HG02588 (cell line): ENCODE measurements around the gene UGT1A9.
"Not testable (repeated sequence)": the region's sequence is repeated elsewhere in the genome, so short reads cannot be mapped to it uniquely, and the experiment has no call there.

Experiments used
- ATAC-seq: cut with Tn5 transposase; IDR thresholded peaks from one replicate; pipeline ENCODE4 v1.9.1; 2021; ENCODE audit warnings: mild to moderate bottlenecking, moderate library complexity; ENCODE audit not compliant: unreplicated experiment

The UGT1A9 gene

DNA sequence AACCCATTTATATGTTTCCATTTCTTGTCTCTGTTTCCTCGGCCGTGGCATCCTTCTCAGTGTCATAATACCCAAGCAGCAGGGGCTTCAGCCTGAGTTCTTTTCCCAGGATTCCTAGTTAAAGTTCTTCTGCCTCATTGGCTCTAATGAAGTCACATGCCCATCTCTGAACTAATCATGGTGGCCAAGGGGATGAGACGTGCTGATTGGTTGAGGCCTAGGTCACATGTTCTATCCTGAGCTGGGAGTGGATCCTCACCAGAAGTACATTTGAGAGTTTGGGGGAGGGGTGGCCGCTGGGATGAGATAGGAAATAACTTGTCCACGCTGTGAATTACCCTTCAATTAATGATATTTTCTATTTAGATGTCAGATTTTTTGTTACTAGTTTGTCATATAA, 37.2 kb downstream of the UGT1A9 start:
- ATAC-seq: no peak

DNA sequence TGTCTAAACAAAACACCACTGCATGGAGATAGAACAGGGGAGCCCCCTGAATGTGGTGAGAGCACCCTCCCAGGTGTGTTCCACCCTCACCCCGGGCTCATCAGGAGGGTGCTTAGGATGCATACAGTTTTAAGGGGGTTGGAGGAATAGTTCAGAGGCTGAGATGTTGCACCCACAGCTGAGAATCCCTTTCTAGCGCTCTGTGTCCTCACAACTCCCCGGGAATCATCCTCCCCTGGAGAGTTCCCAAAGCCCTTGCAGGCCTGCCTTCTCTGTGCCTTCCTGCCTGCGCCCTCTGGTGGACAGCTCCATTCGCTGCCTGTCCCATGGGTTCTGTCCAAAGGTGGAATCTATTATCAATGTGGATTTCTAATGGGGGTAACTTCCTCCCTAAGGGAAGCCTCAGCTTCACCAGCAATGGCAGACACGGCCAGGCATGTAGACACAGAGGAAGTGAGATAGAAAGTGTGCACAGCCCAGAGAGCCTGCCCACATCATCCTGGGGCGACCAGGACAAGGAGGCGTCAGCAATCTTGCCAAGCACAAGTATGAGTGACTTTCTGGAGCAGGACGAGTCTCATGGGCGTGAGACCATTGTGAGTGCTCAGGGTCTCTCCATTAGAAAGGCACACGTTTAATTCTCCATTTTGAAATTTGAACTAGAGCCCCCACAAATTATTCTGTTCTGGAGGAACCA, 39.8 kb downstream of the UGT1A9 start:
- ATAC-seq: no peak

DNA sequence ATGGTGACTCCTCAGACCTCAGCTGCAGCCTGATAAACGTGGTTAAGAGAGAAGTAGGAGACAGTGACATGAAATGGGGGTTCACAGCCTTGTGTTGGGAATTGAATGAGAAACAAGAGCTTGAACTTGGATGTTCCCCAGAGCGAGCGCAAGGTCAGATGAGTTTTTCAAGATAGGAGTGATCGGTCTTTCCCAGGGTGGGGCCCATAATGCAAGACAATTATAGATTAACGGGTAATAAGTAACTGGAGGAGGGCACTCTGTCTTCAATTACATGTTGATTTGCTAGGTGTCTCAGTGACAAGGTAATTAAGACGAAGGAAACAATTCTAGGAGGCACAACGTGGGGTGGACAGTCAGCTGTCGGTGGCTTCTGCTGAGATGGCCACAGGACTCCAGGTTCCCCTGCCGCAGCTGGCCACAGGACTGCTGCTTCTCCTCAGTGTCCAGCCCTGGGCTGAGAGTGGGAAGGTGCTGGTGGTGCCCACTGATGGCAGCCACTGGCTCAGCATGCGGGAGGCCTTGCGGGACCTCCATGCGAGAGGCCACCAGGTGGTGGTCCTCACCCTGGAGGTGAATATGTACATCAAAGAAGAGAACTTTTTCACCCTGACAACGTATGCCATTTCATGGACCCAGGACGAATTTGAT, 41.0 kb downstream of the UGT1A9 start, which contains the start of gene UGT1A5:
TSS of gene UGT1A5 (plus strand) at position 297 of the 651 bp plus-strand sequence. CDS start at position 382, 85 bp downstream.
- ATAC-seq: no peak

DNA sequence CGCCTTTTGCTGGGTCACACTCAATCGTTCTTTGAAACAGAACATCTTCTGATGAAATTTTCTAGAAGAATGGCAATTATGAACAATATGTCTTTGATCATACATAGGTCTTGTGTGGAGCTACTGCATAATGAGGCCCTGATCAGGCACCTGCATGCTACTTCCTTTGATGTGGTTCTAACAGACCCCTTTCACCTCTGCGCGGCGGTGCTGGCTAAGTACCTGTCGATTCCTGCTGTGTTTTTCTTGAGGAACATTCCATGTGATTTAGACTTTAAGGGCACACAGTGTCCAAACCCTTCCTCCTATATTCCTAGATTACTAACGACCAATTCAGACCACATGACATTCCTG, 41.5 kb downstream of the UGT1A9 start:
- no peak for ATAC-seq

DNA sequence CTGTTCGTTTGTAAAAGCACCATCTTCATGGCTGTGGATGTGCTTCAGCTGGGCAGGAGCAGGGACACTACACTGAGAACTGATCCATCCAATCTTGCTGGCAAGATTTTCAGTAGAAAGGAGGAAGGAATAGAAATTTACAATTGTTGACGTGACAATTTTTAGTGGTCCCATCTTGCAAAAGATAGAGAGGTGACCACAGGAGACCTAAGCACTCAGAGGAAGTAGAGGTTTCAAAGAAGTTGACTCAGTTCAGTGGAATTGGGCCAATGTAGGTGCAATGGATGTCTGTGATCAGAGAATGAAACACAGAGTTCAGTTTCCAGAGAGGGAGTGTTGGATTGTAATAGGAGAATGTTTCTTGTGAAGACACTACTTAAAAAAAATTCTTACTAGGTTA, 42.4 kb downstream of the UGT1A9 start:
- ATAC-seq: no peak

- ATAC-seq: no peak
Observed at GRCh38 chr2:233718552-233718951, 46.9 kb downstream of the UGT1A9 start, which contains the start of gene UGT1A4. Gene UGT1A4 (plus strand): TSS chr2:233718736. CDS start chr2:233718821, 85 bp downstream.

DNA sequence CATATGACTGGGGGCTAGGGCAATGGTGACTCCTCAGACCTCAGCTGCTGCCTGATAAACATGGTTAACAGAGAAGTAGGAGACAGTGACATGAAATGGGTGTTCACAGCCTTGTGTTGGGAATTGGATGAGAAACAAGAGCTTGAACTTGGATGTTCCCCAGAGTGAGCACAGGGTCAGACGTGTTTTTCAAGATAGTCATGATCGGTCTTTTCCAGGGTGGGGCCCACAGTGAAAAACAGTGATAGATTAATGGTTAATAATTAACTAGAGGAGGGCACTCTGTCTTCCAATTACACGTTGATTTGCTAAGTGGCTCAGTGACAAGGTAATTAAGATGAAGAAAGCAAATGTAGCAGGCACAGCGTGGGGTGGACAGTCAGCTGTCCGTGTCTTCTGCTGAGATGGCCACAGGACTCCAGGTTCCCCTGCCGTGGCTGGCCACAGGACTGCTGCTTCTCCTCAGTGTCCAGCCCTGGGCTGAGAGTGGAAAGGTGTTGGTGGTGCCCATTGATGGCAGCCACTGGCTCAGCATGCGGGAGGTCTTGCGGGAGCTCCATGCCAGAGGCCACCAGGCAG, 57.1 kb downstream of the UGT1A9 start, which contains the start of gene UGT1A3:
TSS of gene UGT1A3 (plus strand) at position 320 of the 579 bp plus-strand sequence. CDS start at position 405, 85 bp downstream.
- ATAC-seq: no peak

GRCh38 chr2:233736868-233737653, 65.4 kb downstream of the UGT1A9 start:
- not testable (repeated sequence) for ATAC-seq

GRCh38 chr2:233740870-233741269, 69.2 kb downstream of the UGT1A9 start:
- no peak for ATAC-seq

DNA sequence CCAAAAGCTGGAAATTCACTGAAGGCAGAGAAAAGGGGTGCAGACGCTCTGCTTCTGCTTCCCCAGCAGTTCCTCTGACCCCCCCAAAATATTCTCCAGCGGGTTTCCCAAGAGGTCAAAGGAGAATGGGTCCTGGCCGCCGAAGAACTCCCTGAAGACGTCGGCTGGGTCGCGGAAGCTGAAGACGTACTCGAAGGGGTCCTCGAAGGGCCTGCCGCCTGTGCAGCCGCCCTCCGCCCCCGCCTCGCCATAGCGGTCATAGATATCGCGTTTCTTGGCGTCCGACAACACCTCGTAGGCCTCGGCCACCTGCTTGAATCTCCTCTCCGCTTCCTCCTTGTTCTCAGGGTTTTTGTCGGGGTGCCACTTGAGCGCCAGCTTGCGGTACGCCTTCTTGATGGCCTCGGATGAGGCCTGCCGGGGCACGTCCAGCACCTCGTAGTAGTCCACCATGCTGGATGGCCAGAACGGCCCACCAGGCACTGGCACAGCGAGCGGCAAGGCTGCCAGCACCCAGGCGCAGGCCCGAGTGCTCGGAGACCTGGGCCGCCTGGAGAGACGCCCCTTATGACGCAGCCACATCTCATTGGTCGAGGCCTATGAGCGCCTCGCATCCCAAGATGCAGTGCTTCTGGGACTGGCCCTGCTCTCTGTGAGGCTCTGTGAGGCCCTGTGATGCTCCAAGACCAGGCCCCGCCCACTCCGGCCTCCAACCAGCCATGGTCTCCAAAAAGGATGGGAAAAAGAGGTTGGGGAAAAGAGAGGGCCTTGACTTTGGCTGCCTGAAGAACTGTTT, 72.0 kb downstream of the UGT1A9 start:
- no peak for ATAC-seq

DNA sequence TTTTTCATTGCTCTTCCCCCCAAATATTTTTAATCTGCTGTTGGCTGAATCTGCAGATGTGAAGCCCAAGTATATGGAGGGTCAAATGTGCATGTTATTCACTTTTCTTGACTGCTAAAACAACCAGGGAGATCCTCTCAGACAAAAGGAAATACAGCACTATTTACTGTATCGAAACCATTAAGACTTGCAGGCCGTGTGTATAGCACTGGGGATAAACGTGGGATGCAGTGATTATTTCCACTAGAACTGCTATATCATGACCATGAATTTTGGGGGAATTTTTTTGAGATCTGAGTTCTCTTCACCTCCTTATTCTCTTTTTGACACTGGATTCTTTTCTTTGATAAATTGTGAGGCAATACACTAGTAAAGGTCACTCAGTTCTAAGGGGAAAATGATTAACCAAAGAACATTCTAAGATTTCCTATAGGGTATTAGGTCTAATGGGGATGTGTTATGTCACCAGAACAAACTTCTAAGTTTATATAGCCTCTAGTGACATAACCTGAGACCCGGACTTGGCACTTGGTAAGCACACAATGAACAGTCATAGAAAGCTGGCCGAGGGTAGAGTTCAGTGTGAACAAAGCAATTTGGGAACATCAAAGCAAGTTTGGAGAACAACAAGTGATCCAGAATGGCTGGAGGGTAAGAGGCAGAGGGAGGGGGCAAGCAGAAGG, 73.5 kb downstream of the UGT1A9 start:
- ATAC-seq: no peak

DNA sequence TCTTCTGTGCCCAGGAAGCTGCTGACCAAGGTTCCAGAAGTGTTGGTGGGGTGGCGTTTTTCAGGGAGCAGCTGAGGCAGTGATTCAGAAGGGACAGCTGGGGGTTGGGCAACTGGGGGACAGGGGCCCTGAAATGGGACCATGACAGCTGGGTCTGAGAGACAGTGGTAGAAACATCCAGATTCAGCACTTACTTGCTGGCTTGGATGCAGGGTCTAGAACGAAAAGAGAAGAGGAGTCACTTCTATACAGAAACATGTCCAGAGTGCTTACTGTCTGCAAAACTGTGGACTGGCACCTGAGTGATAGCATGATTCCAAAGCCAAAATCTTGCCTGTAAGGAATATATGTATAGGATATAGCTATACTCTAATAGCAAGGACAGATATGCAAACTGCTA, 74.1 kb downstream of the UGT1A9 start:
- ATAC-seq: not testable (repeated sequence)

GRCh38 chr2:233746475-233747282, 75.0 kb downstream of the UGT1A9 start:
- ATAC-seq: no peak

- ATAC-seq: no peak
Observed at GRCh38 chr2:233747283-233747544, 75.5 kb downstream of the UGT1A9 start.

DNA sequence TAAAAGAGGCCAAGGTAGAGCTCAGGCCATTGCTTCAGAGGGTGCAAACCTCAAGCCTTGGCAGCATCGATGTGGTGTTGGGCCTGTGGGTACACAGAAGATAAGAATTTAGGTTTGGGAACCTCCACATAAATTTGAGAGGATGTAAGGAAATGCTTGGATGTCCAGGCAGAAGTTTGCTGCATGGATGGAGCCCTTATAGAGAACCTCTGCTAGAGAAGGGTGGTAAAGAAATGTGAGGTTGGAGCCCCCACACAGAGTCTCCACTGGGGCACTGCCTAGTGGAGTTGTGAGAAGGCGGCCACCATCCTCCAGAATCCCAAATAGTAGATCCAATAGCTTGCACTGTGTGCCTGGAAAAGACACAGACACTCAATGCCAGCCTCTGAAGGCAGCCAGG, 79.0 kb downstream of the UGT1A9 start:
- not testable (repeated sequence) for ATAC-seq

DNA sequence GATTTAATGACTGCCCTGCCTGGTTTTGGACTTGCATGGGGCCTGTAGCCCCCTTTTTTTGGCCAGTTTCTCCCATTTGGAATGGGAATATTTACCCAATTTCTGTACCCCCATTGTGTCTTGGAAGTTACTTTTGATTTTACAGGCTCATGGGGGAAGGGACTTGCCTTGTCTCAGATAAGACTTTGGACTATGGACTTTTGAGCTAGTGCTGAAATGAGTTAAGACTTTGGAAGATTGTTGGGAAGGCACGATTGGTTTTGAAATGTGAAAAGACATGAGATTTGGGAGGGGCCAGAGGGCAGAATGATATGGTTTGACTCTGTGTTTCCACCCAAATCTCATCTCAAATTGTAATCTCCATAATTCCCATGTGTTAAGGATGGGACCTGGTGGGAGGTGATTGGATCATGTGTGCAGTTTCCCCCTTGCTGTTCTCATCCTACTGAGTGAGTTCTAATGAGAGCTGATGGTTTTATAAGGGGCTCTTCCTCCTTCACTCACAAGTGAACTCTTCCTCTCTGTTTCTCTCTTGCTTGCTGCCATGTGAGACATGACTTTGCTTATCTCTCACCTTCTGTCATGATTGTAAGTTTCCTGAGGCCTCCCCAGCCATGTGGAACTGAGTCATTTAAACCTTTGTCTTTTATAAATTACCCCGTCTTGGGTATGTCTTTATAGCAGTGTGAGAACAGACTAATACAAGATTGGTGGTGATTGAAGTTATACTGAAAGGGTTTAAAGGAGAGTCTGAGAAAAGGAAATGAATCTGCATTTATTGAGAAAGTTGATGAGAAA, 79.7 kb downstream of the UGT1A9 start:
- not testable (repeated sequence) for ATAC-seq

- ATAC-seq: no peak
Observed at GRCh38 chr2:233754872-233755611, 83.3 kb downstream of the UGT1A9 start.
